Thoracic aorta (tissue), 2 donors: ENCODE measurements around the gene RNF151. TPM values are rescaled to one million over a fixed set of nuclear protein-coding genes. Genes with fewer than 3 reads are reported as not detected.

Source experiments
- ATAC-seq: fragments of 150-250 bp; one replicate; pipeline ENCODE4 v1.8.0; 2017; ENCODE audit warnings: low read depth; ENCODE audit not compliant: insufficient number of reproducible peaks, low FRiP score
- DNase-seq: peaks from one replicate; pipeline ENCODE4 v3.0.0-alpha.2; 2020; ENCODE audit warnings: low spot score
- H3K27ac ChIP-seq, 2 donors: fragments of 200-600 bp; sonication (generic); 1 replicate in 1 of 2; 2 replicates in 1 of 2; pipeline ENCODE4 v1.5.1; 2016; ENCODE audit warnings: mild to moderate bottlenecking in 2 of 2, moderate library complexity in 2 of 2
- H3K27me3 ChIP-seq: fragments of 200-600 bp; sonication (generic); replicated peaks from 2 replicates; pipeline ENCODE4 v1.6.0; 2016; ENCODE audit warnings: mild to moderate bottlenecking; ENCODE audit not compliant: insufficient read depth
- H3K36me3 ChIP-seq: fragments of 200-600 bp; sonication (generic); one replicate; pipeline ENCODE4 v1.5.1; 2016
- H3K4me1 ChIP-seq, 2 donors: fragments of 200-600 bp; sonication (generic); 1 replicate in 1 of 2; 2 replicates in 1 of 2; pipeline versions ENCODE4 v1.5.1 to v1.6.0; 2016; ENCODE audit warnings: low read depth in 2 of 2, mild to moderate bottlenecking in 1 of 2; ENCODE audit not compliant: control insufficient read depth in 1 of 2
- H3K4me3 ChIP-seq: fragments of 200-600 bp; sonication (generic); 2 replicates; pipeline ENCODE4 v1.5.1; 2016; ENCODE audit warnings: mild to moderate bottlenecking
- H3K9me3 ChIP-seq: fragments of 200-600 bp; sonication (generic); 2 replicates; pipeline ENCODE4 v1.5.1; 2016
- total RNA-seq, 2 donors: library from RNA; depleted of rRNA; stranded (reverse); fragments of >200 nt; gene quantifications; one replicate each; pipeline versions ENCODE4 v1.1.0 to v1.2.3, GENCODE V29; 2016
- TF ChIP-seq, protein P1 (sequence below): fragments of 200-600 bp; sonication (generic); IDR thresholded peaks from one replicate; pipeline ENCODE4 v1.5.1; 2019; ENCODE audit warnings: antibody characterized with exemption

The RNF151 gene
- total RNA-seq, 2 donors from 2014 or later = not detected

DNA sequence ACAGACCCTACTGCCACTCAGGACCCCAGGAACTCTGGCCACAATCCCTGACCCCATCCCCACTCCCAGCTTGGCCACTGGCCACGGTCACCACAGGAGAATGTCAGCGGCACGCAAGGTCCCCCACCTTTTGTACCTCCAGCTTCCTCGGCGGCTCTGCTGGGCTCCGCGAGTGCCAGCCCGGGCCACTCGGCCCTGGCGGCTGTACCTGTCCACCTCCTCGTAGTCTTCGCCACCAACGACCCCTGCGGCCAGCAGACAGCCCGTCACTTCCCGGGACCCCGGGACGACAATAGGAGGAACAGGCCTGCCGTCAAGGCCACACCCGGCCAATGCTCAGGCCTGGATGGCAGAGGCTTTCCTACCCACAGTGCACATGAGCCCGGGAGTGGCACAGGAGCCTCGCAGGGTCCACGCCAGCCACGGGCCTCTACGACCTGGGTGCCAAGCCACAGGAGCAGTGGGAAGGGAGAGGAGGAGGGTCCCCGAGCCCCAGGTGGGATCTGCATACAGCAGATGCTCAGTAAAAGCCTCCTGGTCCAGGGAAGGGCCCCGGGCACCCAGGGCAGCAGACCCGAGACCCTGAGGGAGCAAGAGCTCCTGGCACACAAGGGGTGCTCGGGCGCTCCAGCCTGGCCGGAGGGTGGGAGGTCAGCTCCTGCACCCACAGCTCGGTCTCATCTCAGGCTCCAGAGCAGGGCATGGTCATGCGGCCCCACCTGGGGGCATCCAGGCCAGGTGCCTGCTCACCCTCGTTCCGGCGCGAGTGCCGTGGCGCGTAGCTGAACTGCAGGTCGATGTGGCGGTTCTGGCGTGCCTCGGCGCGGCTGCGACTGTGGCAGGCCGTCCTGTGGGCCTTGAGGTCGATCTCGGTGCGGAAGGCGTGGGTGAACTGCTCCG, 35.0 kb downstream of the RNF151 start:
- no peak for DNase-seq
- TF ChIP-seq, protein P1, sequence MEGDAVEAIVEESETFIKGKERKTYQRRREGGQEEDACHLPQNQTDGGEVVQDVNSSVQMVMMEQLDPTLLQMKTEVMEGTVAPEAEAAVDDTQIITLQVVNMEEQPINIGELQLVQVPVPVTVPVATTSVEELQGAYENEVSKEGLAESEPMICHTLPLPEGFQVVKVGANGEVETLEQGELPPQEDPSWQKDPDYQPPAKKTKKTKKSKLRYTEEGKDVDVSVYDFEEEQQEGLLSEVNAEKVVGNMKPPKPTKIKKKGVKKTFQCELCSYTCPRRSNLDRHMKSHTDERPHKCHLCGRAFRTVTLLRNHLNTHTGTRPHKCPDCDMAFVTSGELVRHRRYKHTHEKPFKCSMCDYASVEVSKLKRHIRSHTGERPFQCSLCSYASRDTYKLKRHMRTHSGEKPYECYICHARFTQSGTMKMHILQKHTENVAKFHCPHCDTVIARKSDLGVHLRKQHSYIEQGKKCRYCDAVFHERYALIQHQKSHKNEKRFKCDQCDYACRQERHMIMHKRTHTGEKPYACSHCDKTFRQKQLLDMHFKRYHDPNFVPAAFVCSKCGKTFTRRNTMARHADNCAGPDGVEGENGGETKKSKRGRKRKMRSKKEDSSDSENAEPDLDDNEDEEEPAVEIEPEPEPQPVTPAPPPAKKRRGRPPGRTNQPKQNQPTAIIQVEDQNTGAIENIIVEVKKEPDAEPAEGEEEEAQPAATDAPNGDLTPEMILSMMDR = no peak
- Histone ChIP-seq H3K36me3 (peaks cover 51% of the 10 kb centered on the region), H3K9me3 (no peaks in the 10 kb centered on the region), H3K27me3 (no peaks in the 10 kb centered on the region), H3K27ac (no peak overlapping the region), H3K4me1 (peaks cover 6 to 21% of the 10 kb centered on the region in 2 donors), H3K4me3 (no peak overlapping the region)
- ATAC-seq = no peak

DNA sequence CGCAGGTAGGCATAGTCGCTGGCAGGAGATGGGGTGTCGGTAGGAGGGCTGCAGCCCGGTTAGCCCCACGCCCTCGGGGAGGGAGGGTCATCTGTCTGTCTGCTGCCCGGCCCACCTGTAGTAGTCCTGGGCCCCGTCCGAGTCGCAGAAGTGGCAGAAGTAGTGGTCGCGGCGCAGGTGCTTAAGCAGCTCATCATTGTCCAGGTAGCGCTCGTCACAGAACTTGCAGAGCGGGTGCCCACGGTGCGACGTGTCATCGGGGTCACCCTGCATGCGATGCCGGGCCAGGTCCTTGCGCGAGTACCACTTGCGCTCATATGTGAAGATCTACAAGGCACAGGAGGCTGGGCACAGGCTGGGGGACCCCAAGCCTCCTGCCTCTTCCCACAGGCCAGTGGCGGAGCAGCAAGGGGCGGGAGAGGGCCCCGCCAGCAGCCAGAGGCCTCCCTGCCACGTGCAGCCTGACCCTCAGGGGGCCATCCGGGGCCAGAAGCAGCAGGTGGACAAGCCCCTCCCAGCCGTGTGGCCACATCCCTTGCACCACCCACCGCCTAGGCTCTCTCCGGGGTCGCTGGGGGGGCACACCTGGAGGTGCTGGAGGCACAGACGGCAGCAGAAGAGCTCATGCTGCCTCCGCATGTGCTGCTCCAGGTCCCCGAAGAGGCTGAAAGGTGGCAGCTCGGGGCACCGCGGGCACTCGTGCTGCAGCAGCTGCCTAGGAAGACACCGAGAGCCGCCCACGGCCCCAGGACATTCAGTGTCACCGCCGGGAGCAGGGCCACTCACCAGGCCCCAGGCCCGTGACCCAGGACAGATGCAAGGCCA, 36.0 kb downstream of the RNF151 start:
- Histone ChIP-seq H3K27me3 (no peaks in the 10 kb centered on the region), H3K9me3 (no peaks in the 10 kb centered on the region), H3K4me1 (peaks cover 15 to 30% of the 10 kb centered on the region in 2 donors), H3K36me3 (peaks cover 45% of the 10 kb centered on the region), H3K4me3 (no peak overlapping the region), H3K27ac (no peak overlapping the region)
- DNase-seq (no peak), ATAC-seq (no peak)
- TF ChIP-seq, protein P1 = no peak

DNA sequence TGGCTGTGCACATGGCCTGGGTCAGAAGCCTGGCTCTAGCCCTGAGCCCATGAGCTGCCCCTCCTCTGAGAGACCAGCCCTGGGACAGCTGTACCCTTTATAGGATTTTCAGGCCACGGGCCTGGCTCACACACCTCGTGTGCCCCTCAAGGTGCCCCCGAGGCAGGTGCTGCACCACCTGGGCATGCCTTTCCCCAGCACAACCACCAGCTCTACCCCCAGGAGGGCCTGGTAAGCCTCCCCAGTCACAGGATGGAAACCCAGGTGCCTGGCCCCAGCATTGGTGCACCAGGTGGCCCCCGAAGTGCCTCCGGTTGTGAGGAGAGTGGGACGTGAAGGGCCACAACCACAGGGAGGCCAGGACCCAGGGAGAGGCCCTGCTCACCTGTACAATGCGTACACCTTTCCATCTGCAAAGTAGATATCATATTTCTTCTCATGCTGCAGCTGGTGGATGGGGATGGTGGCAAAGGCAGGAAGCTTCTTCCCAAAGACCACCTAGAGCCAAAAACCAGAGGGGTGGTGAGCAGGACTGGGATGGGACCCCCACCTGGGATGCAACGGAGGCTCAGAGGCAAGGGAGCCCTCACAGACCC, 36.7 kb downstream of the RNF151 start:
- TF ChIP-seq, protein P1 = no peak
- H3K36me3 ChIP-seq = peaks cover 40% of the 10 kb centered on the region

DNA sequence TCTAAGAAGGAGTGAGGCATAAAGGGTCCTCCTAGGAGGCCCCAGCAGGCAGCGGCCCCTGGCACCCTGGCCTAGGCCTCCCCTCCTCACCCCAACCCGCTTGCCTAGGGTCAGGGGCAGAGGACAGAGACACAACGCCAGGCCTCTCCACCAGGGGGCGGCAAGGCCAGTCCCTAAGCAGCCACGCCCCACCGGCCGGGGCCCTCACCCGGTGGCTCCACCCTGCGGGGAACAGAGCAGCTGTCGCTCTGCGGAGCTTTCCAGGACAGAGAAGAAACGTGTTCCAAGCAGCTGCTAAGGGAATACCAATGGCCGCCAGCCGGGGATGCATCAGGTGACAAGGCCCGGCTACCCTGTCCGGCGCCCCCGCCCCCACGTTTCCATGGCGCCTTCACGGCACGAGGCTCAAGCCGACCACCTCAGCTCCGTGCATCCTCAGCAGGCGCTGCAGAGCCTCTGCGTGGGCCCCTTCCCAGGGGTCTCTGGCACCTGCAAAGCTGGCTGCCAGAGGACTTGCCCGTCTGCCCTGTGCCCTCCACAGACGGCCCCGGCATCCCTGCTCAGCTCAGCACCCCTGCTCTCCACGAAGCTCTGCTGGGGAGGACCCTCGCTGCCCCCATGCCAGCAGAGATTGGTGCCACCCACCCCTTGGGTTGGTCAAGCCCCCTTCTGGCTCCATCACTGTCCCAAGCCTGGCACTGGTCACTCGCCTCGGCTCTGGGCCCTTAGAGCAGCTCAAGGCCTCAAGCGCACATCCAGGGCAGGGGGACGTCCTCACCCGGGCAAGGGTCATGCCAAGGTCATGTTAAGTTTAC, 37.4 kb downstream of the RNF151 start:
- Histone ChIP-seq H3K27ac (no peak overlapping the region), H3K27me3 (no peaks in the 10 kb centered on the region), H3K4me3 (peak overlapping the region; percentile 32), H3K4me1 (peaks cover 27 to 44% of the 10 kb centered on the region in 2 donors), H3K9me3 (no peaks in the 10 kb centered on the region), H3K36me3 (peaks cover 35% of the 10 kb centered on the region)
- ATAC-seq (peak; percentile 46), DNase-seq (no peak)
- TF ChIP-seq, protein P1 = peak; percentile 87

More for the DNA sequence above, 36.7 kb downstream of the RNF151 start:
- ATAC-seq (no peak), DNase-seq (no peak)
- Histone ChIP-seq H3K27ac (no peak overlapping the region), H3K4me3 (no peak overlapping the region), H3K9me3 (no peaks in the 10 kb centered on the region), H3K4me1 (peaks cover 22 to 37% of the 10 kb centered on the region in 2 donors), H3K27me3 (no peaks in the 10 kb centered on the region)
